Suprapubic skin (tissue), 4 donors: ENCODE data around the gene PI4K2A. TPM values are rescaled to one million over a fixed set of nuclear protein-coding genes. Genes with fewer than 3 reads are reported as not detected.

Experiments used
- DNase-seq, 2 donors: peaks; one replicate each; pipeline ENCODE4 v3.0.0-alpha.2; 2019; ENCODE audit warnings: low spot score in 2 of 2
- H3K27ac ChIP-seq: fragments of 200-600 bp; sonication (generic); one replicate; pipeline ENCODE4 v1.5.1; 2019
- H3K27me3 ChIP-seq: fragments of 200-600 bp; sonication (generic); one replicate; pipeline ENCODE4 v1.5.1; 2019
- H3K36me3 ChIP-seq: fragments of 200-600 bp; sonication (generic); one replicate; pipeline ENCODE4 v1.5.1; 2019
- H3K4me1 ChIP-seq: fragments of 200-600 bp; sonication (generic); one replicate; pipeline ENCODE4 v1.5.1; 2019
- H3K4me3 ChIP-seq: fragments of 200-600 bp; sonication (generic); one replicate; pipeline ENCODE4 v1.5.1; 2019; ENCODE audit warnings: mild to moderate bottlenecking
- H3K9me3 ChIP-seq: fragments of 200-600 bp; sonication (generic); one replicate; pipeline ENCODE4 v1.5.1; 2019
- CTCF ChIP-seq, 2 donors: fragments of 200-600 bp in 1 of 2; fragments of 450-650 bp in 1 of 2; sonication (generic) in 1 of 2; IDR thresholded peaks; one replicate each; pipeline ENCODE4 v1.5.1; 2016 to 2019; ENCODE audit warnings: antibody characterized with exemption in 2 of 2, mild to moderate bottlenecking in 1 of 2, moderate library complexity in 1 of 2
- EP300 ChIP-seq: sonication (generic); formaldehyde crosslinking; IDR thresholded peaks from one replicate; pipeline ENCODE4 v1.6.1; 2017; ENCODE audit warnings: antibody characterized with exemption
- POLR2A ChIP-seq, 2 donors: fragments of 450-650 bp; IDR thresholded peaks; one replicate each; pipeline ENCODE4 v1.6.1; 2017; ENCODE audit warnings: antibody characterized with exemption in 2 of 2, mild to moderate bottlenecking in 2 of 2, moderate library complexity in 2 of 2
- POLR2AphosphoS5 ChIP-seq, 3 donors: sonication (generic); formaldehyde crosslinking; IDR thresholded peaks; one replicate each; pipeline ENCODE4 v1.6.1; 2017; ENCODE audit warnings: antibody characterized with exemption in 3 of 3
- WGBS: methylation state at CpG from one replicate; pipeline ENCODE4 v1.1.5; 2018; 5-methylcytosine and 5-hydroxymethylcytosine counted together
- total RNA-seq, 4 donors: library from RNA; depleted of rRNA; stranded (reverse); fragments of >200 nt; gene quantifications; one replicate each; pipeline ENCODE4 v1.1.0, GENCODE V29; 2016

PI4K2A gene
- total RNA-seq, 4 donors from 2014 or later: 13.2 to 24.0 (median 20.9) TPM

GRCh38 chr10:97651773-97652172, 11.3 kb downstream of the PI4K2A start:
- no peaks in the 10 kb centered on the region for H3K9me3 ChIP-seq
- WGBS: 68% methylated on average over 3 of the region's 3 CpGs
- no peak overlapping the region for H3K4me3 ChIP-seq
- TF ChIP-seq CTCF (IDR thresholded peaks at IDR 0.05) (no peak), POLR2AphosphoS5 (IDR thresholded peaks at IDR 0.05) (no peak), EP300 (no peak), POLR2A (IDR thresholded peaks at IDR 0.05) (no peak)
- DNase-seq: no peak
- H3K4me1 ChIP-seq: peaks cover 46% of the 10 kb centered on the region
- peaks cover 56% of the 10 kb centered on the region for H3K36me3 ChIP-seq
- H3K27me3 ChIP-seq: no peaks in the 10 kb centered on the region
- H3K27ac ChIP-seq: no peak overlapping the region

GRCh38 chr10:97656777-97657176, 16.3 kb downstream of the PI4K2A start:
- no peak for DNase-seq

GRCh38 chr10:97659589-97659988, 19.1 kb downstream of the PI4K2A start:
- 59% methylated on average over 1 of the region's 1 CpG for WGBS
- no peak for DNase-seq
- H3K27me3 ChIP-seq: no peaks in the 10 kb centered on the region
- H3K4me1 ChIP-seq: no peaks in the 10 kb centered on the region
- H3K27ac ChIP-seq: no peak overlapping the region
- H3K4me3 ChIP-seq: no peak overlapping the region
- peaks cover 50% of the 10 kb centered on the region for H3K36me3 ChIP-seq
- H3K9me3 ChIP-seq: no peaks in the 10 kb centered on the region
- TF ChIP-seq POLR2A (IDR thresholded peaks at IDR 0.05) (no peak), CTCF (IDR thresholded peaks at IDR 0.05) (no peak), POLR2AphosphoS5 (IDR thresholded peaks at IDR 0.05) (no peak), EP300 (no peak)

More at GRCh38 chr10:97656777-97657176, 16.3 kb downstream of the PI4K2A start:
- no peak for TF ChIP-seq POLR2A (IDR thresholded peaks at IDR 0.05)
- no peak for TF ChIP-seq POLR2AphosphoS5 (IDR thresholded peaks at IDR 0.05)
- no peak for TF ChIP-seq EP300
- no peak for TF ChIP-seq CTCF (IDR thresholded peaks at IDR 0.05)
- no peak overlapping the region for H3K27ac ChIP-seq
- WGBS: 96% methylated on average over 4 of the region's 5 CpGs
- H3K36me3 ChIP-seq: peaks cover 67% of the 10 kb centered on the region
- H3K4me3 ChIP-seq: no peak overlapping the region
- H3K9me3 ChIP-seq: no peaks in the 10 kb centered on the region
- peaks cover 5% of the 10 kb centered on the region for H3K4me1 ChIP-seq
- no peaks in the 10 kb centered on the region for H3K27me3 ChIP-seq

GRCh38 chr10:97664282-97664850, 23.9 kb downstream of the PI4K2A start:
- H3K9me3 ChIP-seq: no peaks in the 10 kb centered on the region
- H3K4me1 ChIP-seq: no peaks in the 10 kb centered on the region
- H3K27me3 ChIP-seq: no peaks in the 10 kb centered on the region
- no peak for DNase-seq
- WGBS: 96% methylated on average over 1 of the region's 1 CpG
- no peak overlapping the region for H3K27ac ChIP-seq
- H3K4me3 ChIP-seq: no peak overlapping the region
- no peak for TF ChIP-seq POLR2AphosphoS5 (IDR thresholded peaks at IDR 0.05)
- no peak for TF ChIP-seq POLR2A (IDR thresholded peaks at IDR 0.05)
- no peak for TF ChIP-seq CTCF (IDR thresholded peaks at IDR 0.05)
- TF ChIP-seq EP300: no peak
- H3K36me3 ChIP-seq: peaks cover 51% of the 10 kb centered on the region

GRCh38 chr10:97666992-97667391, 26.5 kb downstream of the PI4K2A start:
- TF ChIP-seq EP300: no peak
- TF ChIP-seq POLR2A (IDR thresholded peaks at IDR 0.05): no peak
- no peak for TF ChIP-seq CTCF (IDR thresholded peaks at IDR 0.05)
- no peak for TF ChIP-seq POLR2AphosphoS5 (IDR thresholded peaks at IDR 0.05)
- no peak overlapping the region for H3K27ac ChIP-seq
- DNase-seq: no peak
- H3K4me3 ChIP-seq: no peak overlapping the region
- peaks cover 72% of the 10 kb centered on the region for H3K36me3 ChIP-seq
- WGBS: 92% methylated on average over 7 of the region's 7 CpGs
- no peaks in the 10 kb centered on the region for H3K9me3 ChIP-seq
- no peaks in the 10 kb centered on the region for H3K27me3 ChIP-seq
- no peaks in the 10 kb centered on the region for H3K4me1 ChIP-seq
